CD4-positive, CD25-positive, alpha-beta regulatory T cell (primary cell): Measurements from ENCODE around the gene CACNB3. TPM values are rescaled to one million over a fixed set of nuclear protein-coding genes. Genes with fewer than 3 reads are reported as not detected.

Source experiments
- ATAC-seq, 2 donors: fragments of 150-1000 bp; cut with Tn5 transposase; one replicate each; pipeline ENCODE4 v1.10.0; 2021; ENCODE audit warnings: low read depth in 2 of 2, moderate number of reproducible peaks in 2 of 2, moderate library complexity in 1 of 2
- DNase-seq, 3 donors: peaks; one replicate each; pipeline versions ENCODE4 v3.0.0 to v3.0.0-alpha.2; 2012 to 2022; ENCODE audit warnings: mixed read lengths in 1 of 3
- H3K27ac ChIP-seq: one replicate; pipeline ENCODE4 v1.7.0; 2013; ENCODE audit warnings: mild to moderate bottlenecking, low read length; ENCODE audit not compliant: insufficient read depth, poor library complexity, severe bottlenecking
- H3K27me3 ChIP-seq: one replicate; pipeline ENCODE4 v1.7.0; 2013; ENCODE audit warnings: low read length; ENCODE audit not compliant: control insufficient read depth, insufficient read depth
- H3K36me3 ChIP-seq: one replicate; pipeline ENCODE4 v1.7.0; 2013; ENCODE audit warnings: mild to moderate bottlenecking, low read length, moderate library complexity; ENCODE audit not compliant: control insufficient read depth, insufficient read depth
- H3K4me1 ChIP-seq: 2 replicates; pipeline ENCODE4 v1.7.0; 2013; ENCODE audit warnings: mild to moderate bottlenecking, low read length; ENCODE audit not compliant: insufficient read depth, control insufficient read depth, poor library complexity, severe bottlenecking
- H3K4me3 ChIP-seq: one replicate; pipeline ENCODE4 v1.7.0; 2013; ENCODE audit warnings: low read depth, mild to moderate bottlenecking, low read length, moderate library complexity
- H3K9me3 ChIP-seq, 2 experiments: 1 replicate in 1 of 2; 2 replicates in 1 of 2; pipeline ENCODE4 v1.7.0; 2013; ENCODE audit warnings: low read length in 2 of 2, mild to moderate bottlenecking in 1 of 2, moderate library complexity in 1 of 2; ENCODE audit not compliant: control insufficient read depth in 2 of 2
- H3K27ac Mint-ChIP-seq, 3 donors: one replicate each; pipeline ENCODE4 v1.8.0; 2020 to 2022; ENCODE audit warnings: mild to moderate bottlenecking in 3 of 3, mixed read lengths in 3 of 3, moderate library complexity in 2 of 3
- H3K27me3 Mint-ChIP-seq: one replicate; pipeline ENCODE4 v1.8.0; 2022; ENCODE audit warnings: mild to moderate bottlenecking, mixed read lengths
- H3K36me3 Mint-ChIP-seq: one replicate; pipeline ENCODE4 v1.8.0; 2020; ENCODE audit warnings: mixed read lengths
- H3K4me1 Mint-ChIP-seq, 4 donors: one replicate each; pipeline ENCODE4 v1.8.0; 2020 to 2022; ENCODE audit warnings: mixed read lengths in 4 of 4, mild to moderate bottlenecking in 1 of 4
- H3K4me3 Mint-ChIP-seq, 4 donors: one replicate each; pipeline ENCODE4 v1.8.0; 2020 to 2022; ENCODE audit warnings: mild to moderate bottlenecking in 4 of 4, mixed read lengths in 4 of 4, moderate library complexity in 3 of 4
- H3K9me3 Mint-ChIP-seq, 7 donors: one replicate each; pipeline ENCODE4 v1.8.0; 2020 to 2022; ENCODE audit warnings: mixed read lengths in 7 of 7, mild to moderate bottlenecking in 3 of 7, moderate library complexity in 2 of 7
- polyA plus RNA-seq, 4 donors: library from polyadenylated mRNA; unstranded; fragments of 300-500 nt; fragmentation: Illumina TruSeq; gene quantifications; one replicate each; pipeline ENCODE4 v1.2.3, GENCODE V29; 2021
- total RNA-seq: library from RNA; stranded (reverse); gene quantifications from one replicate; pipeline ENCODE4 v1.2.3, GENCODE V29; 2022

Gene CACNB3
- total and polyA plus RNA-seq, 5 donors from 2014 or later, result 0.32 to 9.1 (median 1.3) TPM

- no peaks in the 10 kb centered on the region for H3K27me3 ChIP-seq
- H3K9me3 Mint-ChIP-seq, result no peaks in the 10 kb centered on the region
- no peaks in the 10 kb centered on the region for H3K9me3 ChIP-seq
- no peak overlapping the region for H3K27ac ChIP-seq
- no peaks in the 10 kb centered on the region for H3K27me3 Mint-ChIP-seq
- peak overlapping the region in 1 of 3 donors; percentile 56 for H3K27ac Mint-ChIP-seq
- H3K4me3 ChIP-seq, result no peak overlapping the region
- peaks cover 0 to 24% (median 7%) of the 10 kb centered on the region in 4 donors for H3K4me1 Mint-ChIP-seq
- no peak for DNase-seq
- H3K4me3 Mint-ChIP-seq, result peak overlapping the region in 1 of 4 donors; percentile 69
- ATAC-seq, result no peak
- peaks cover 18% of the 10 kb centered on the region for H3K4me1 ChIP-seq
- H3K36me3 Mint-ChIP-seq, result no peaks in the 10 kb centered on the region
- no peaks in the 10 kb centered on the region for H3K36me3 ChIP-seq
These were observed 7.3 kb upstream of the CACNB3 start for GRCh38 chr12:48810903-48811431.

GRCh38 chr12:48811437-48812090, 6.7 kb upstream of the CACNB3 start:
- DNase-seq, result no peak
- peak overlapping the region in 1 of 4 donors; percentile 69 for H3K4me3 Mint-ChIP-seq

GRCh38 chr12:48812389-48812788, 5.9 kb upstream of the CACNB3 start:
- Histone ChIP-seq H3K27ac (no peak overlapping the region), H3K4me1 (peaks cover 22% of the 10 kb centered on the region), H3K27me3 (no peaks in the 10 kb centered on the region), H3K4me3 (no peak overlapping the region), H3K9me3 (no peaks in the 10 kb centered on the region), H3K36me3 (no peaks in the 10 kb centered on the region)
- no peaks in the 10 kb centered on the region for H3K9me3 Mint-ChIP-seq
- DNase-seq (no peak), ATAC-seq (no peak)
- peak overlapping the region; percentile 60 to 74 (median 66) for H3K4me3 Mint-ChIP-seq
- peaks cover 8% of the 10 kb centered on the region for H3K27me3 Mint-ChIP-seq
- H3K27ac Mint-ChIP-seq, result no peak overlapping the region
- H3K4me1 Mint-ChIP-seq, result peaks cover 6 to 36% (median 15%) of the 10 kb centered on the region in 4 donors
- H3K36me3 Mint-ChIP-seq, result no peaks in the 10 kb centered on the region

More at GRCh38 chr12:48811437-48812090, 6.7 kb upstream of the CACNB3 start:
- Histone ChIP-seq H3K9me3 (no peaks in the 10 kb centered on the region), H3K27me3 (no peaks in the 10 kb centered on the region), H3K4me3 (no peak overlapping the region), H3K27ac (no peak overlapping the region), H3K4me1 (peaks cover 21% of the 10 kb centered on the region), H3K36me3 (no peaks in the 10 kb centered on the region)
- Mint-ChIP-seq H3K9me3 (no peaks in the 10 kb centered on the region), H3K36me3 (no peaks in the 10 kb centered on the region), H3K4me1 (peaks cover 6 to 28% (median 11%) of the 10 kb centered on the region in 4 donors), H3K27me3 (peaks cover 4% of the 10 kb centered on the region), H3K27ac (peak overlapping the region in 2 of 3 donors; percentile 16 to 56)
- ATAC-seq, result no peak

GRCh38 chr12:48813465-48814261, 4.6 kb upstream of the CACNB3 start:
- Mint-ChIP-seq H3K27ac (peak overlapping the region; percentile 29 to 56 (median 36)), H3K36me3 (no peaks in the 10 kb centered on the region), H3K27me3 (peaks cover 8% of the 10 kb centered on the region), H3K4me3 (peak overlapping the region; percentile 90 to 96 (median 92)), H3K9me3 (no peaks in the 10 kb centered on the region), H3K4me1 (peaks cover 6 to 43% (median 16%) of the 10 kb centered on the region in 4 donors)
- Histone ChIP-seq H3K4me3 (no peak overlapping the region), H3K36me3 (no peaks in the 10 kb centered on the region), H3K27ac (no peak overlapping the region), H3K27me3 (no peaks in the 10 kb centered on the region), H3K9me3 (no peaks in the 10 kb centered on the region), H3K4me1 (peaks cover 31% of the 10 kb centered on the region)
- ATAC-seq (no peak), DNase-seq (no peak)

- H3K4me3 Mint-ChIP-seq, result peak overlapping the region; percentile 90 to 96 (median 92)
- DNase-seq (peak; percentile 64 to 77 (median 66)), ATAC-seq (peak; percentile 73 to 75)
- H3K36me3 Mint-ChIP-seq, result no peaks in the 10 kb centered on the region
- no peaks in the 10 kb centered on the region for H3K9me3 Mint-ChIP-seq
- peak overlapping the region in 2 of 3 donors; percentile 29 to 56 for H3K27ac Mint-ChIP-seq
- H3K9me3 ChIP-seq, result no peaks in the 10 kb centered on the region
- peaks cover 9% of the 10 kb centered on the region for H3K27me3 Mint-ChIP-seq
- peaks cover 34% of the 10 kb centered on the region for H3K4me1 ChIP-seq
- peak overlapping the region; percentile 65 for H3K4me3 ChIP-seq
- H3K27me3 ChIP-seq, result no peaks in the 10 kb centered on the region
- H3K36me3 ChIP-seq, result no peaks in the 10 kb centered on the region
- peaks cover 6 to 49% (median 18%) of the 10 kb centered on the region in 4 donors for H3K4me1 Mint-ChIP-seq
- peak overlapping the region; percentile 29 for H3K27ac ChIP-seq
These were observed 3.8 kb upstream of the CACNB3 start for GRCh38 chr12:48814262-48815125.

- peak overlapping the region in 2 of 3 donors; percentile 14 to 54 for H3K27ac Mint-ChIP-seq
These were observed 2.9 kb upstream of the CACNB3 start for GRCh38 chr12:48815126-48816110.

More at GRCh38 chr12:48815126-48816110, 2.9 kb upstream of the CACNB3 start:
- peak; percentile 26 to 29 for ATAC-seq
- H3K27ac ChIP-seq, result no peak overlapping the region
- Mint-ChIP-seq H3K4me1 (peaks cover 6 to 49% (median 17%) of the 10 kb centered on the region in 4 donors), H3K27me3 (peaks cover 11% of the 10 kb centered on the region), H3K9me3 (no peaks in the 10 kb centered on the region), H3K4me3 (peak overlapping the region; percentile 90 to 96 (median 92)), H3K36me3 (no peaks in the 10 kb centered on the region)
- H3K4me1 ChIP-seq, result peaks cover 34% of the 10 kb centered on the region
- H3K4me3 ChIP-seq, result peak overlapping the region; percentile 65
- DNase-seq, result peak in 2 of 3 donors; percentile 18 to 55
- H3K9me3 ChIP-seq, result no peaks in the 10 kb centered on the region
- H3K27me3 ChIP-seq, result no peaks in the 10 kb centered on the region
- no peaks in the 10 kb centered on the region for H3K36me3 ChIP-seq
